Astrocyte (in vitro differentiated cells and primary cell): Measurements from ENCODE around the gene COG5. TPM values are rescaled to one million over a fixed set of nuclear protein-coding genes. Genes with fewer than 3 reads are reported as not detected.
A peak's percentile ranks its signal among the peaks of the same experiment; 100 is the strongest.

Experiments used
- DNase-seq: peaks from one replicate; pipeline ENCODE4 v3.0.0-alpha.2; 2010; ENCODE audit warnings: low read depth
- FAIRE-seq: peaks from 2 replicates; lab custom pipeline; 2011; peaks lifted over from hg19 to GRCh38; lab: Jason Lieb, UNC
- H2AFZ ChIP-seq: 2 replicates; pipeline ENCODE4 v1.6.0; 2012; ENCODE audit warnings: low read depth, low read length, inconsistent platforms
- H3K27ac ChIP-seq: 2 replicates; pipeline ENCODE4 v1.5.1; 2011; ENCODE audit warnings: low read depth, low read length, inconsistent platforms
- H3K27me3 ChIP-seq: 2 replicates; pipeline ENCODE4 v1.6.0; 2011; ENCODE audit warnings: low read length, inconsistent platforms; ENCODE audit not compliant: insufficient read depth
- H3K36me3 ChIP-seq: 2 replicates; pipeline ENCODE4 v1.5.1; 2011; ENCODE audit warnings: low read length, inconsistent platforms; ENCODE audit not compliant: insufficient read depth
- H3K4me1 ChIP-seq: 2 replicates; pipeline ENCODE4 v1.5.1; 2011; ENCODE audit warnings: low read length, inconsistent platforms; ENCODE audit not compliant: insufficient read depth
- H3K4me2 ChIP-seq: 2 replicates; pipeline ENCODE4 v1.6.0; 2012; ENCODE audit warnings: low read length, inconsistent platforms
- H3K4me3 ChIP-seq: 2 replicates; pipeline ENCODE4 v1.5.1; 2011; ENCODE audit warnings: low read depth, mild to moderate bottlenecking, low read length, inconsistent platforms; ENCODE audit not compliant: insufficient read depth
- H3K79me2 ChIP-seq: 2 replicates; pipeline ENCODE4 v1.6.0; 2012; ENCODE audit warnings: mild to moderate bottlenecking, low read length, inconsistent platforms; ENCODE audit not compliant: insufficient read depth
- H3K9ac ChIP-seq: 2 replicates; pipeline ENCODE4 v1.6.0; 2012; ENCODE audit warnings: mild to moderate bottlenecking, low read length, inconsistent platforms
- H3K9me3 ChIP-seq: 2 replicates; pipeline ENCODE4 v1.5.1; 2012; ENCODE audit warnings: low read depth, mild to moderate bottlenecking, low read length, inconsistent platforms; ENCODE audit not compliant: insufficient read depth
- H4K20me1 ChIP-seq: 2 replicates; pipeline ENCODE4 v1.6.0; 2012; ENCODE audit warnings: low read length, inconsistent platforms; ENCODE audit not compliant: insufficient read depth
- H3K27ac Mint-ChIP-seq: one replicate; pipeline ENCODE4 v1.8.0; 2021; ENCODE audit warnings: mild to moderate bottlenecking, mixed read lengths; ENCODE audit not compliant: unreplicated experiment
- H3K27me3 Mint-ChIP-seq: one replicate; pipeline ENCODE4 v1.8.0; 2021; ENCODE audit warnings: low read depth, mixed read lengths; ENCODE audit not compliant: unreplicated experiment
- H3K36me3 Mint-ChIP-seq: one replicate; pipeline ENCODE4 v1.8.0; 2021; ENCODE audit warnings: low read depth, mixed read lengths; ENCODE audit not compliant: unreplicated experiment
- H3K4me1 Mint-ChIP-seq: one replicate; pipeline ENCODE4 v1.8.0; 2021; ENCODE audit warnings: low read depth, mixed read lengths; ENCODE audit not compliant: unreplicated experiment
- H3K4me3 Mint-ChIP-seq: one replicate; pipeline ENCODE4 v1.8.0; 2021; ENCODE audit warnings: mild to moderate bottlenecking, moderate library complexity, mixed read lengths; ENCODE audit not compliant: unreplicated experiment
- H3K9me3 Mint-ChIP-seq: one replicate; pipeline ENCODE4 v1.8.0; 2021; ENCODE audit warnings: mild to moderate bottlenecking, mixed read lengths; ENCODE audit not compliant: unreplicated experiment
- CTCF ChIP-seq: IDR thresholded peaks from 2 replicates; pipeline ENCODE4 v1.5.1; 2011; ENCODE audit warnings: low read depth, mild to moderate bottlenecking, inconsistent platforms, low read length, moderate library complexity; ENCODE audit not compliant: insufficient read depth
- EZH2 ChIP-seq: IDR thresholded peaks from 2 replicates; pipeline ENCODE4 v1.6.1; 2012; ENCODE audit warnings: mild to moderate bottlenecking, low read length, inconsistent platforms; ENCODE audit not compliant: insufficient read depth
- total RNA-seq: library from RNA; stranded (reverse); gene quantifications from 2 replicates; pipeline ENCODE4 v1.2.1, GENCODE V29; 2021

Gene COG5
- total RNA-seq, 1 donor from 2014 or later = 57.1 TPM

GRCh38 chr7:107353701-107354100 is 210.0 kb downstream of the COG5 start:
- Histone ChIP-seq H3K9ac (no peak overlapping the region), H2AFZ (no peak overlapping the region), H3K4me3 (no peak overlapping the region), H3K27me3 (no peaks in the 10 kb centered on the region), H3K4me2 (no peak overlapping the region), H4K20me1 (no peaks in the 10 kb centered on the region), H3K27ac (no peak overlapping the region), H3K79me2 (no peaks in the 10 kb centered on the region), H3K4me1 (no peaks in the 10 kb centered on the region), H3K9me3 (no peaks in the 10 kb centered on the region), H3K36me3 (no peaks in the 10 kb centered on the region)
- TF ChIP-seq EZH2 (no peak), CTCF (no peak)
- peaks cover 4% of the 10 kb centered on the region for H3K36me3 Mint-ChIP-seq
- H3K27ac Mint-ChIP-seq = no peak overlapping the region
- no peaks in the 10 kb centered on the region for H3K9me3 Mint-ChIP-seq
- H3K4me1 Mint-ChIP-seq = peaks cover 22% of the 10 kb centered on the region
- no peaks in the 10 kb centered on the region for H3K27me3 Mint-ChIP-seq
- peak; percentile 20 for DNase-seq
- no peak for FAIRE-seq
- H3K4me3 Mint-ChIP-seq = no peak overlapping the region

- DNase-seq = no peak
- no peaks in the 10 kb centered on the region for H3K27me3 Mint-ChIP-seq
- no peaks in the 10 kb centered on the region for H3K4me1 Mint-ChIP-seq
- peaks cover 9% of the 10 kb centered on the region for H3K9me3 Mint-ChIP-seq
- no peak overlapping the region for H3K4me3 Mint-ChIP-seq
- Histone ChIP-seq H2AFZ (no peak overlapping the region), H3K4me1 (no peaks in the 10 kb centered on the region), H3K9ac (no peak overlapping the region), H4K20me1 (no peaks in the 10 kb centered on the region), H3K36me3 (no peaks in the 10 kb centered on the region), H3K27me3 (no peaks in the 10 kb centered on the region), H3K79me2 (no peaks in the 10 kb centered on the region), H3K4me2 (no peak overlapping the region), H3K9me3 (no peaks in the 10 kb centered on the region), H3K4me3 (no peak overlapping the region), H3K27ac (no peak overlapping the region)
- no peak overlapping the region for H3K27ac Mint-ChIP-seq
- FAIRE-seq = no peak
- peaks cover 12% of the 10 kb centered on the region for H3K36me3 Mint-ChIP-seq
- TF ChIP-seq EZH2 (no peak), CTCF (no peak)
Observed at GRCh38 chr7:107345898-107346297, 217.8 kb downstream of the COG5 start.

- no peak overlapping the region for H3K27ac Mint-ChIP-seq
- no peak overlapping the region for H3K4me3 Mint-ChIP-seq
- no peak overlapping the region for H3K9ac ChIP-seq
- TF ChIP-seq CTCF = no peak
- no peak for TF ChIP-seq EZH2
- H3K36me3 ChIP-seq = no peaks in the 10 kb centered on the region
- H3K4me3 ChIP-seq = no peak overlapping the region
- FAIRE-seq = no peak
- peaks cover 9% of the 10 kb centered on the region for H3K9me3 Mint-ChIP-seq
- H3K27me3 Mint-ChIP-seq = no peaks in the 10 kb centered on the region
- no peaks in the 10 kb centered on the region for H3K4me1 Mint-ChIP-seq
- H3K27me3 ChIP-seq = no peaks in the 10 kb centered on the region
- peaks cover 10% of the 10 kb centered on the region for H3K36me3 Mint-ChIP-seq
- DNase-seq = no peak
- no peaks in the 10 kb centered on the region for H3K4me1 ChIP-seq
- H4K20me1 ChIP-seq = no peaks in the 10 kb centered on the region
- H3K27ac ChIP-seq = no peak overlapping the region
- no peak overlapping the region for H3K4me2 ChIP-seq
- H2AFZ ChIP-seq = no peak overlapping the region
- no peaks in the 10 kb centered on the region for H3K9me3 ChIP-seq
- peaks cover 3% of the 10 kb centered on the region for H3K79me2 ChIP-seq
Observed at GRCh38 chr7:107344799-107345198, 218.9 kb downstream of the COG5 start.
